NCI-H82 (cell line): Measurements from ENCODE around the gene NDST3.
A peak's percentile ranks its signal among the peaks of the same experiment; 100 is the strongest.
"Not testable (repeated sequence)": the region's sequence is repeated elsewhere in the genome, so short reads cannot be mapped to it uniquely, and the experiment has no call there.

Experiments
- DNase-seq: peaks from one replicate; lab custom pipeline; 2025; lab: John Stamatoyannopoulos, UW

The NDST3 gene

GRCh38 chr4:118273642-118274041 is 239.4 kb downstream of the NDST3 start:
- DNase-seq, result no peak

GRCh38 chr4:118276580-118276979 is 242.3 kb downstream of the NDST3 start:
- DNase-seq, result no peak

GRCh38 chr4:118277243-118277642 is 243.0 kb downstream of the NDST3 start:
- no peak for DNase-seq

- DNase-seq, result peak; percentile 98
Measured at GRCh38 chr4:118278473-118279274, 244.4 kb downstream of the NDST3 start.

DNA sequence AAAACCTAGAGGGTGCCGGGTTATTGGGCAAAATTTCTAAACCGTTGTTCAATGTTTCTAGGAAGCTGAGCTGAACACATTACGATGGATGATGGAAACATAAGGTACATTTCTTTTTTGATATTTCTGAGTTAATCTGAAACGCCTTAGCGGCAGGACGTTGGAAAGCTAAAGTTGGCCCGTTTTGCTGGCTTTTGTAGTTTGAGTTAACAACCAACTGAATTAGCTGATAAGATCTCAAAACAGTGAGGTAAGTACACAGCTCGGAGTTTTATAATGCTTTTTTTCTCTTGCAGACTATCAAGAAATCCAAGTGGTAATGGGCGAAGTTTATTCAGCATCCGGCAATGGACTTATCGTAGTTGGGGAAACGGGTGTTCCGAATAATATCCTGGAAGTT is 245.0 kb downstream of the NDST3 start:
- DNase-seq, result no peak

DNA sequence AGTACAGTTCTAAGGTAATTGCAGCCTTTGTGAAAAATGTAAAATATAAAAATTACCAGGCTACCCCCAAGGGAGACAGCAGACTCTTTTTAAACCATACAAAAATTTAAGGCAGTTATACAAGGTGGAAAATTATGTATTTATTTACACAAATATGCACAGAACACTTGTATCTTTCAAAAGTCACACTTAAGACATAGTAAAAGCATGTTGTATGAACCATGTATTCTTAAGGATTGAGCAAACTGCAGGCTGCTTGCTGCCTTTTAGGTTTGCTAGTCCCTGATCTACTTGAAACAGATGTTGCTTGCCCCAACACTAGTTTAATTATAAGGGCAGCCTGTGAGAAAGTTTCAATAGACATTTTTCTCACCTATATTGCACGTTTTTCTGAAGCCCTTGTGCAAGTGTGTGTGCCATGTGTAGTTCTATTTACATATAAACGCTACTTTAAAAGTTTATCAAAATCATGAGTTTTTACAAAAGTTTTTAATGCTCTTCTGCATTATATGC is 245.7 kb downstream of the NDST3 start:
- peak; percentile 4 for DNase-seq

DNA sequence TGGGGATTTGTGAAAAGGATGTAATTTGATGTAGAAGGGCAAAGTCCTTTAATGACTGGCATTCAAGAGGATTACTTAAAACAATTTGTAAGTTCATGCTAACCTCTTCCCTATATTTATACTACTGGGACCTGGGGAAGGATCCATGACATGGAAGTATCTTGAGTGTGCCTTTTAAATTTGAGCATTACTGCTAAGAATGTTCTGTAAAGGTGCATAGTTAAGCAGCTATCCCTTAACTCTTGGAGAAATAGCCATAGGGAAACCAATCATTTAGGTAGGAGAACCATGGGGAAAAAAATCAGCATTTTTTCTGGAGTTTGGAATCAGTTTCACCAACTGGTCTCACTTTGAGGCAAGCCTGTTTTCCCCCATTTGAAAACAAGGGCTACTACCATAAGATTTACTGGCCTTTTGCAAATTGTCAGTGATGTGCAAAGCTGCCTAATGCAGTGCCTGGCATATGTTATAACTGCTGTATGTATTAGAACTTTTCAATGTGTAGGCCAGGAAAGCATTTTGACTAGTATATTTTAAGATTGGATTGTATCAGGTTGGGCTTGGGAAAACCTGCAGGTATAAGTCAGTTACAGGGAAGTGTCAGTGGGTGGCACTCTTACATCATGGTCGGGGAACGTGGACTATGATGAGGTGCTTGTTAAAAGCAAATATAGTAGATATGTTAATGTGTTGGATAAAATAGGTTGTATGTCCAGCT is 246.4 kb downstream of the NDST3 start:
- DNase-seq, result peak; percentile 77

DNA sequence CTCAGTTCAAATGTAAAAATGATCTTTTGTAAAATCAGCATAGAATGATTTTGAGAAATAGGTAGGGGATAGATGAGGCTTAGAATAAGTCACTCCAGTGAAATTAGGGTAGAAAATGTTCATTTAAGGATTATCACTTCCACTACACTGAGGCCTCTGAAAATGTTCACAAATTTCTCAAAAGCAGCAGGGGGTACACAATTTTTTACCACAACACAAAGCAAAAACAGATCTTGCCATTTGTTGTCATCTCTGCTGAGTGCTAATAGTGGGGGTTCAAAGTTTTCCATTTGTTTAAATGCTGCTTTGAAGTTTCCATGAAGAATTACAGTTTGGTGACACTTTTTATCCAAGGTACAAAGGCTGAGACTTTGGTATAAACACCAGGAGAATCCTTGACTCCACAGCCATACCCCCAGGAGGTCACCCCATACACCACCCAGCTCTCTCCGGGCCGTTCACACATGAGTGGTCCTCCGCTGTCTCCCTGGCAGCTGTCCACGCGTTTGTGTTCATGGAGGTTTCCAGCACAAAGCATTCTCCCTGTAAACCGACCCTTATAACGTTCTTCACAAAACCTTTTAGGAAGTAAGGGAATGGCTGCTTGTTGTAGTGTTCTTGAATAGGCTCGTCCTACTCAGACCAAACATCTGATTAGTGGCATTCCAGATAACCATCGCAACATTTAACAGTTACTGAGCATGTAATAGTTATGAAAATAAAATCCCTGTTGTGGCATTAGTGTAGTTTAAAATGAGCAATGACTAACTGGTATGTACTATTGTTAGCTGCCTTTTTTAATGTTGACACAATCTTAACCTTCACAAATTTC is 247.5 kb downstream of the NDST3 start:
- peak; percentile 59 for DNase-seq

DNA sequence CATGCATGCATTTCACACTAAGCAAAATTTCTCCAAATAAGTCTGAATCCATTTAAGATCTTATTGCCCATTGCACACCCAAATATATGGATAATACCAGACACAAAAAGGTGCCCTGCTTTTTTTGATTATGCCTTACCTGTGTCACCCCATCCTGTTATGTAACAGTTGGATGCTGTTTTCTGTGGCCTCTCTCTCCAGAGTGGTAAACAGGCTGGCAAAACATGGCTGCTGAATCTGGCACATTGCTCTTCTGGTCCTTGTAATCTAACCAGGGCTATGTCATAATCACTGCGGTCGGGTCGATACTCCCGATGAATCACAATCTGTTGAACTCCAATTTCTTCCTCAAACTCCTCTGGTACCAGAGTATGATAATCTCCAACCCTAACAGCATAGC is 248.4 kb downstream of the NDST3 start:
- DNase-seq, result peak; percentile 42

DNA sequence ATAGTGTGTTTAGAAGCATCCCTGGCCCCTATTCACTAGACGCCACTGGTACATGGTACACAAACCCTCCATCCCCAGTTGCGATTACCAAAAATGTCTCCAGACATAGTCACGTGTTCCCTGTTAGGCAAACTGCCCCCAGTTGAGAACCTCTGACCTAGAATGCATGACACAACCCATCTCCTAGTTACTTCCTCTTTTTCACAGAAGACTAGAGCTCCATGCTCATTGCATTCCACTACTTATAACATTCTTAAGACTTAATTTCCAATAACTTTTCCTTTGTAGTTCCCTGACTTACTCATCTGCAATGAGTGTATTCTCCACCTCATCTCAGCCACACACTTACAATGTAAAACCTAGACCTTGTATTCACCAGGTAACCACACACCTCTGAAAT is 249.9 kb downstream of the NDST3 start:
- no peak for DNase-seq

DNA sequence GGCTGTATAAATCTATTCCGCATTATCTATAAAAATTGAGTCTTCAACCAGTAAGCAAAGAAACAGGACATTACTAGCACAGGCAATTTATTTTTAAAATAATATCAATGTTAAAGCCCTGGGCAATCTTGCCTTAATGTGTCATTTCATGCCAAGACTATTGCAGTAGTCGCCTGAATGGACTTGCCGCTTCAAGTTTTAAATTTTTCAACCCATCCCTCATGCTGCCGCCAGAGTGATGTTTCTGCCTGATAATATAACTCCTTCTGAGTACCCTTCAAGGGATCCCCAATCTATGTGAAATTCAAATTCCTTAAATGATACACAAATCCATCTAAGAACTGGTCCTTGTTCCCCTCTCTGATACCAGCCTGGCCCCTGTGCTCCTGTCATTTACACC is 251.6 kb downstream of the NDST3 start:
- no peak for DNase-seq

DNA sequence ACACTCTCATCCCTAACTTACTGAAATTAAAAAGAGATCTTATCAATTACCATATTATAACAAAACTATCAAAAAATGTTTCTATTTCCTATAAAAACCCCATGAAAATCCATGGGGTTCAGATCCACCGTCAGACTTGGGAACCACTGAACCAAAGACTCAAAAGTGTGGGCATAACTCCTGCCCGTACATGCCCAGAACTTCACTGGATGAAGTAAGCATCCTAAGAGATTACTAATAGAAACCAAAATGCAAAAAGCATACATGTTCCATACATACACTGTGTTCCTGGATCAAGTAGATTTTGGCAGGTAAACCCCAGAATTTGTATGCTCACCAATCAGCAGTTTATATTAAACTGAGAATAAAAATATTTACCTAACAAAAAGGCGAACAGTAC is 252.4 kb downstream of the NDST3 start:
- no peak for DNase-seq

DNA sequence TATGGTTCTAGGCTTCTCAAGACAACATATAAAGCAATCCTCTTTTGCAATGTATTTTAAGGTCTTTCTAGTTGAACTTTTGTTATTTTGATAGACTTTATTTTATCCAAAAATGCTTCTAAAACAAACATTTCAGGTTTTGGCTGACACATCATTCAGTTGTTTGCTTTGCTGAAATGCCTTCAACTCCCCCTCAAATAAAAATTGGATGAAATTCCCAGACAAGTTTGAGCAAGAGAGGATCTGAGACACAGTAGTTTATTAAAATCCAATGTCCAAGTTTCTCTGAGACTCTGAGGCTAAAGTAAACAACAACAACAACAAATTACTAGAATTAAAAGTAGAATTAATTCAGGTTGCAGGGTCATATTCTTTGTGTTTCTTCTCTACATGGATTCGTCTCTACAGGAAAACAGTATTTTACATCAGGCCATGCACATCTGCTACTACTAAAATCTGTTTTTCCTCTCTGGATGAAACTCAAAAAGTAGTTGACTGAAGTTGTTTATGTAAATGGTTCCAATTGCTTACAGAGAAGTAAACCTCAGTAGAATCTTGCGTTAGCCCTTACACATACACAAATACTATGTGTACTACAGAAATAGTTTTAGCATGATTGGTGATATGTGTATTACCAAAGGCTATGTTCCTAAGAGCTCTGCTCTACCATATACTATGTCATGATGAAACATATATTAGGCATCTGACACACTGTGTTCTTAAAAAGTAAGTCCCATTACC is 253.6 kb downstream of the NDST3 start:
- DNase-seq, result no peak

DNA sequence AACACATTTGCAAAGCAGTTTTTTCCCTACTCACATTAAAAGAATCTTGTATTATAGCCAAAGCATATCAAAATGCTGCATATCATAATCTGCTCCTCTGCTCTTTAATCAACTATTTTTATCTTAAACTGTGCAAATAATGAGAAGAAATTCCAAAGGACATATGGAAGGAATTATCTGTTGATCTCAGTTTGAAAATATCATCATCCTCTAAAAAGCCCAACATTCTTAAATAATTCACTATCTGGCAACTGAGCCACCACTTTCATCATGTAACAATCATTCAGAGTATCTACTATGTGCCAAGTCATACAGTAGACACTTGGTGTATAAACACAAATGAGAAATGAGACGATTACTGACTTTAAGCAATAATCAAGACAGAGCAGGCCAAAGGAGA is 255.5 kb downstream of the NDST3 start:
- no peak for DNase-seq

- DNase-seq, result no peak
Measured at GRCh38 chr4:118290951-118291350, 256.7 kb downstream of the NDST3 start.

DNA sequence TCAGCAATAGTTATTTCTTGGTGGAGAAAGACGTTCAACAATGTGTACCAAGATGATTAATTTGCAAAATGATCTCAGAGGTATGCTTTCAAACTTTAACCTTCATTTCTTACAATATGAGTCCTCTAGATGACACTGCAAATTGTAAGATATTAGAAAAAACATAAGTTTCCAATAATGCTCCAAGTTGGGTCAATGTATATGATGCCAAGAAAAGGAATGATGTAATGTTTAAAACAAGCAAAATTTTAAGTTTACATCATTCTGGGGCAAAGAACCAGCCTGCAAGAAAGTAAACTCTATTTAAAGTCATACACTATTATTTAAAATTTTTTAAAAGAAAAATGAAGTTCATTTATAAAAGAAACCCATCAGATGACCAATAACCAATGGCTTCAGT is 262.4 kb downstream of the NDST3 start:
- no peak for DNase-seq

DNA sequence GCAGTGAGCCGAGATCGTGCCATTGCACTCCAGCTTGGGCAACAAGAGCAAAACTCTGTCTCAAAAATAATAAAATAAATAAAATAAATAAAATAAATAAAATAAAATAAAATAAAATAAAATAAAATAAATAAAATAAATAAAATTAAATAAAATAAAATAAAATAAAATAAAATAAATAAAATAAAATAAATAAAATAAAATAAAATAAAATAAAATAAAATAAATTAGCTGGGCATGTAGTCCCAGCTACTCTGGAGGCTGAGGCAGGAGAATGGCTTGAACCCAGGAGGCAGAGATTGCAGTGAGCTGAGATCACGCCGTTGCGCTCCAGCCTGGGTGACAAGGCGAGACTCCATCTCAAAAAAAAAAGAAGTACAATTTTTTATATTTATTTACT is 265.3 kb downstream of the NDST3 start:
- not testable (repeated sequence) for DNase-seq

GRCh38 chr4:118307643-118308042 is 273.4 kb downstream of the NDST3 start:
- no peak for DNase-seq
